HG03097 (cell line): ENCODE results near the gene SCUBE1.

ENCODE experiments used
- ATAC-seq: cut with Tn5 transposase; IDR thresholded peaks from one replicate; pipeline ENCODE4 v1.9.1; 2021; ENCODE audit not compliant: unreplicated experiment, low FRiP score

Gene SCUBE1

DNA sequence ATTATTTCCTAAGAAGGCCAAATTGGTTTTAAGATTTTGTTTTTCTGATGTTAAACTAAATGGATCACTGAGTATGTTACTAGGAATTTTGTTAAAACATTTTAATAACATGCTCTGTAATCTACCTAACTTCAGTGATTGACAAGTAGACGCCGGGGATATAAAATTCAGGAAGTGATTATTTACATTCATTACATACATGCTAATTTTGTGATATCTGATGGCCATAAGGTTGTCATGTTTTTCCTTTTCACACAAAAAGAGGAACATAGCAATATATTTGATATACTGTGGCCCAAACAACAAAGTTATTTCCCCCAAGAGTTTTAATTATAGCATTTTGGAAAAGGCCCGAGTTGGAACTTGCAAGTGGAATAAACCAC lies 12.1 kb downstream of the SCUBE1 start:
- no peak for ATAC-seq

GRCh38 chr22:43330178-43331068 lies 12.7 kb downstream of the SCUBE1 start:
- no peak for ATAC-seq

DNA sequence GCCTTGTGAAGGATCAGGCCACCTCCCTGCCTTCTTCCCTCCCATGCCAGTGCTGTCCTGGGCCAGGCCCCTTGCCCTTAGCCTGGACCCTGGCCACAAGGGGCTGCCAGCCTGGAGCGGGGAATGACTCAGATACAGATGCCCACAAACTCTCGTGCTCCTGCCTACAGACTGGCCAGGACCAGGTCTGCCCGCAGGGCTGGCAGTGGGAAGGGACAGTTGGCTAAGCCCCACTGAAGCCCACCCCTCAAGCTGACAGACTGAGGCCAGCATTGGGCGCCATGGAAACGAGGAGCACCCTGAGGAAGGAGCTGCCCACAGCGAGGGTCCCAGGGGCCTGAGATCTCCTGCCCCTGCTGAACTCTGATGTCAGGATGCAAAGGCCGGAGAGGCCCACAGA lies 14.1 kb downstream of the SCUBE1 start:
- no peak for ATAC-seq

GRCh38 chr22:43327157-43327438 lies 16.1 kb downstream of the SCUBE1 start:
- no peak for ATAC-seq

DNA sequence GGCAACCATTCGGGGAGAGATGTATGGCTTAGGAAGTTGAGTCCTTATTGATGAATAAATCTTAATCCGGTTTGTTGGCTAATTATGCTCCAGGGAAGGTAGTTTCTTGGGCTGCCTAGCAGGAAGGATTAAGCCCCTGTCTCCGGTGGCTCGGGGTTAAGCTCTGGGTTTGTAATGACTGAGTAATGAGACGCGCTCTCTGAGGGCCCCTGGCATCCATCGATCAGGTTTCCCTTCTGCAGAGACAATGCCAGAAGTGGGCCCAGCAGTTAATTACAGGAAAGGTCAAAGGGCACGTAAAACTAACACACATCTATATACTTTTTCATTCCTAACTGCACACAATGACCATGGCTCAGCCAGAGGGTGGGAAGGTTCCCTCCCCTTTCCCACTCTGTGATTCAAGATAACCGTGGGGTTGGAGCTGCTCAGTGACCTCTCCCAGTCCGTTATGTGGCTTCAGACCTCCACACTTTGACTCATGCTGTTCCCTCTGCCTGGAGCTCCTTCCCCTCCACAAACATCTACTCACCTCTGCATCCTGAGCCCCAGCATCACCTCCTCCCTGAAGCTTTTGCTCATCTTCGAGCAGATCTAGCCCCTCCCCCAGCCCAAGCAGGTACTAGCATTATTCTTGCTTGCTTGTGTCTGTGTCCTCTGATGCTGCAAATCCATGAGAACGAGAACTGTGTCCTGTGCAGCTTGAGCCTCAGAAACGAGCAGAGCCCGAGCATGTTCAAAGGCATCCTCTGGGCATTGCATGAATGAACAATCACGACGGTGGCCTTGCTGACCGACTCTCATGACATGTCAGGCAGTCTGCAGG lies 16.6 kb downstream of the SCUBE1 start:
- ATAC-seq, result no peak

DNA sequence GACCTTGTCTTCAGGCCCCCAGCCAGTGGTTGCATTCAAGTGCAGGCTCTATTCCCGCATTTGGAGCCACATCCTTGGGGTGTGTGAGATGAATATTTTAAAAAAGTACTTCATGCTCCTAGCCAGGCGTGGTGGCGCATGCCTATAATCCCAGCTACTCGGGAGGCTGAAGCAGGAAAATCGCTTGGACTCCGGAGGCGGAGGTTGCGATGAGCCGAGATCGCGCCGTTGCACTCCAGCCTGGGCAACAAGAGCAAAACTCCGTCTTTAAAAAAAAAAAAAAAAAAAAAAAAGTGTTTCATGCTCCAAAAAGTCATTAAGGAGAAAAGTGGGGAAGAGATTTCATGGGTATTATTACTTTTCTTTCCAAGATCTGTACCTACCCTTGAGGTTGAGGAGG lies 18.0 kb downstream of the SCUBE1 start:
- ATAC-seq, result no peak

DNA sequence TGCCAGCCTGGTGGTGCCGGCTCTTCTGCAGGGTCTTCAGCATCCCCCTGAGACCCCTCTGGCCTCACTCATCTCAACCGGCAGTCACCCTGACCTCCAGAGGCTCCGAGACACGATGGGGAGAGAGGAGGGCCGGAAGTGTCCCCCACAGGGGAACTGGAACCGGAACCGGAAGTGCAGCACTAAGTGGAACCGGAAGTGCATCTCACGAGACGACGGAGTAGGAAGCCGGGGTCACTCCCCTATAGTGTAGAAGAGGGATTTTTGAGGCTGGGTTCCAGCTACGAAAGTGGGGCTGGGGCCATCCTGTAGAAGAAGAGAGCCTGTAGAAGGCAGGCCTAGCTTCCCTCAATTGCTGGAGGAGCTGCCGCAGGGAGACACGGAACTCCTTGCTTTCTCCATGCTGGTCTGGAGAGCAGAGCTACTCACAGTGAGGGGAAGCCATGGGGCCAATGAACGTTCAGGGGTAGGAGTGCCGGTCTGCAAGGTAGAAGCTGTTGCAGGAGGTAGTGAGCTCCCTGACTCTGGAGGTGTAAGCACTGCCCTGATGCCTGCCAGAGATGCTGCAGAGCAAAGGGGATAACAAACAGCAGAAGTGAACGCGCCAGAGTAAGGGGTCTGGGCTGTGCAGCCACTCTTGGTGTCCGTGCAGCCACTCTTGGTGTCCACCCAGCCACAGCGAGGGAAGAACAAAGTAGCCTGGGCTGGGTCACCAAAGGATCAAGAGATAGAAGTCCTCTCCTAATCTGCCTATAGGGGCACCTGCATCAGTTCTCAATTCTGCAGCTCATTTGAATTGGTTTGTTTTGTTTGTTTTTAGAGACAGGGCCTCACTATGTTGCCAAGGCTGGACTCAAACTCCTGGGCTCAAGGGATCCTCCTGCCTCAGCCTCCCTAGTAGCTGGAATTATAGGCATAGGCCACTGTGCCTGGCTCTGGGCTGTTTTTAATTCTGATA lies 21.9 kb downstream of the SCUBE1 start:
- no peak for ATAC-seq

DNA sequence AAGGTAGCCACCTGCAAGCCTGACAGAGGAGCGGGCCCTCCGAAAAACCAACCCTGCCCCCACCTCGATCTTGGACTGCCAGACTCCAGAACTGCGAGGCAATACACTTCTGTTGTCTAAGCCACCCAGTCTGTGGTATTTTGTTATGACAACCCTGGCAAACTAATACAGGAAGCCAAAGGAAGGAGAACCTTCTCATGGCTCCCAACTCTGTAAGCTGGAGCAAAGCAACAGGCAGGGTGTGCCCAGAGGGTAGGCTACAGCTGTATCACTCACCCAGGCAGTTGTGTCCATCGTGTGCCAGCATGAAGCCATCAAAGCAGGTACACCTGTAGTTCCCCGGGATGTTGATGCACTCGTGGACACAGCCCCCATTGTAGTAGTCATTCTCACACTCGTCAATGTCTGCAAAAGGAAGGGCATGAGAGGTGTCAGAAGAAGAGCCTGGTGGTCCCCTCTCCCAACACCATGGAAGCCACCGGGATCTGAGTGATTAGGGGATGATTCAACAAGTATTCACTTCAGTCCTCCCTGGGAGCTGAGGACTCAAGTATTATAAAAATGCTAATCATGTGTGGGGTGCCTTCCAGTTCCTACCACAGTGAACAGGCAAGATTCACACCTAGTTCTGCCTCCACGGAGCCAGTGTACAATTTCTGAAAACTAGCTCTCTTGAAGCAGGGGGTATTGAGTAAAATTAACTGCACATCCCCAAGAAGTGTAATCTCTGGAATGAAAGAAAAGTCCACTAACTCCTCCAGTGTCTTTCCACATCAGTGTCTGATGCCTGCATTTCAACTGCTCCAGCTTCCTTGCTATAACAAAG lies 23.3 kb downstream of the SCUBE1 start:
- ATAC-seq, result no peak

DNA sequence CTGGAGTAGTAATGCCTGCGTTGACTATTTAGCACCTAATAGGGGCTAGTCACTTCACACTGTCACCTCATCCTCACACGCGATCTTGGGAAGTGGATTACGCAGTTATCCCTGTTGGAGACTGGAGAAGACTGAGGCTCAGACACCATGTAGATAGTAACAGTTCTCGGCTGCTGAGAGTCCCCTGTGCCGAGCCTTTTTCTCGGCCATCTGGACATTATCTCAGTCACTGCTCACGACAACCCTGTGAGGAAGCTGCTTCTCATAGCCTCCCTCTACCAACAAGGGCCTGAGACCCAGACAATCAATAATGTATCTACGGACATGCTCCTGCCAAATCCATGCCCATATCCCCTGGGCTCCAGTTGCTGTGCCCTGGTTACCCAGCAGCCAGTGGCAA lies 25.9 kb downstream of the SCUBE1 start:
- ATAC-seq, result no peak

DNA sequence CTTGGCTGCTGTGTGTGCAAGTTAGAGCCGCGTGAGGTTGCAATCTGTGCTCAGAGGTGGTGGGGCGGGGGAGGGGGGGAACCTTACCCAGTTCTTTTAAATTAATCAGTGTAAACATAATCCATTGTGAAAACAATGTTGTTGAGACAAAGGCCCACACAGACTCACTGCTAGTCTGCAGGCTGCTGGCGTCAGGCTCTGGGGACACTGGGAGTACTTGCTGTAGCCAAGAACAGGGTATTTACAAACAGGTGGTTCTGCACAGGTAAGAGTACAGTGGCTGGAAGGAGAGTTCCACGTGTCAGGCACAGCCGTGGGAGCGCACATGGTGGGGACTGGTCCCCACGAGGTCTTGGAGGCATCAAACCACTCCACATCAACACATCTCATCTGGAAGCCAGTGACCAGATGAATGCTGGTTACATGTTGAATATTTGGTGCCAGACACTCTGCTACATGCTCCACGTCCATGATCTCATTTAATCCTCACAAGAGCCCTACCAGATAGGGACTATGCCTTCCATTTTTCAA lies 27.4 kb downstream of the SCUBE1 start:
- no peak for ATAC-seq

DNA sequence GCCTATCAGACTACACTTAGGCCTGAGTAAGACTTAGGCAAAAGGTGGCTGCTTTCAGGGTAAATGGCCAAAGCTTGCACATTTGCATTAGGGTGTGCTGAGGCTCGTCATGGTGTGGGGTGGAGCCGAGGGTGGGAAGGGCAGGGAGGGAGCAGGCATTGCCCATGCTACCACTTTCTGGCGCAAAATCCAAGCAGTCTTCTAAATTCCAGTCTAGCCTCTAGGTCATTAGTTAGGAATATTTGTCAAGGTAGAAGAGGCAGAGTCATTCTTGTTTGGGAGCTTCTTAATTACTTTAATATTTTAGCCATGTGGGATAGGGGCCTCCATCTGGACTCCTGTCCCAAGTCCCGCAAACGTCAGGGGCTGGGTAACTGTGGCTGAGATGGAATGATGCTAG lies 28.6 kb downstream of the SCUBE1 start:
- no peak for ATAC-seq

GRCh38 chr22:43313890-43314474 lies 29.2 kb downstream of the SCUBE1 start:
- no peak for ATAC-seq

- ATAC-seq, result no peak
These were observed 29.8 kb downstream of the SCUBE1 start for GRCh38 chr22:43313244-43313889.

DNA sequence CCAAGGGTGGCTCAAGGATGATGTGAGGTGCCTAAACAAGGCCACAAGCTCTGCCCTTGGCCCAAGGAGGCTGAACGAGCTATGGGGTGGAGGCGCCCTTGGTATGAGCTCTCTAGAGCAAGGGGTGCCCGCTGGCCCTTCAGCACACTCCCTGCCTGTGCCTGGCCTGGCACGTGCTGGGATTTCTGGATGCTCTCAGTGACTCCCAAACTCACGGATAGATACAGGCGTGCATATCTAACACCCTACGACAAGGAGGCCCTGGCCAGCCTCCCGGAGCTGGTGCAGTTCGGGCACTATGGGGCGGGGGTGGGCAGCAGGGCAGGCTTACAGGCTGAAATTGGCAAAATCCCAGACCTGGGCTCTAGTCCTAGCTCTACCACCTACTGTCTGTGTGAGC lies 30.6 kb downstream of the SCUBE1 start:
- no peak for ATAC-seq

GRCh38 chr22:43310798-43311197 lies 32.4 kb downstream of the SCUBE1 start:
- ATAC-seq, result no peak

- no peak for ATAC-seq
These were observed 32.9 kb downstream of the SCUBE1 start for GRCh38 chr22:43310311-43310710.

GRCh38 chr22:43308836-43309235 lies 34.3 kb downstream of the SCUBE1 start:
- ATAC-seq, result no peak

DNA sequence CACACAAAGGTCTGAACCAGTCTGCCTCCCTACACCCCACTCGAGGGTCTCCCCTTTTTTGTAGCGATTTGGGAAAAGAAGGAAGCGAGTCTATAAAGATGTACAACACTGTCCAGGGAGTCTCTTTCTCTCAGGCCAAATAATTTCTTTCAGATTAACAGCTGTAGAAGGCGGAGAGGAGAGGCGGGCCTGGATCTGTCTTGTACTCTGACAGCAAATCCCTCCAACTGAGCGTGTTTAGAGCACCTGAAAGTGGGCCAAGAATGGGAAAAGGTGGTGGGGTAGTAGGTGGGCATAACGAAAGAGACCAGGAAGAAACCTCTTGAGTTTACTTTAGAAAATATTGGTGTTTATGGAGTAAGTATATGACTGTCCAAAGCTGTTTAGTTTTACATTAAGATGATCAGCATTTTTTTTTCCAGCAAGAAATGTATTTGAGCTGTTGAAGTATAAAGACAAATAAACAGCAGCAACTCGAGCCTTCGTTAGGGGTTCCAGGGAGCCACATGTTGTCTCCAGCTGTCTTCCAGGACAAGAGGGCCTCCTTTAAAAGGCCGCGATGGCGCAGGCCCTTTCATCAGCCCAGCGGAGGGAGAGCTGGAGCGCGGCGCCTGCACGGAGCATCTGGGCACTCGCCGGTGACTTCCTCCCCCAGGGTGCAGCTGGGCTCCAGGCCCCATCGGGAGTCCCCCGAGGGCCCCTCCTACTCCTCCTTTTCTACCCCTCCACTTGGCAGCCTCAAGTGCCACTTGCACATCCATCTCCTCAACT lies 34.9 kb downstream of the SCUBE1 start:
- no peak for ATAC-seq
